GM19238 (cell line): ENCODE measurements around the gene AKT2.

Experiments used
- DNase-seq: peaks from one replicate; pipeline ENCODE4 v3.0.0; 2011; ENCODE audit warnings: low spot score; ENCODE audit not compliant: insufficient read length

The AKT2 gene

DNA sequence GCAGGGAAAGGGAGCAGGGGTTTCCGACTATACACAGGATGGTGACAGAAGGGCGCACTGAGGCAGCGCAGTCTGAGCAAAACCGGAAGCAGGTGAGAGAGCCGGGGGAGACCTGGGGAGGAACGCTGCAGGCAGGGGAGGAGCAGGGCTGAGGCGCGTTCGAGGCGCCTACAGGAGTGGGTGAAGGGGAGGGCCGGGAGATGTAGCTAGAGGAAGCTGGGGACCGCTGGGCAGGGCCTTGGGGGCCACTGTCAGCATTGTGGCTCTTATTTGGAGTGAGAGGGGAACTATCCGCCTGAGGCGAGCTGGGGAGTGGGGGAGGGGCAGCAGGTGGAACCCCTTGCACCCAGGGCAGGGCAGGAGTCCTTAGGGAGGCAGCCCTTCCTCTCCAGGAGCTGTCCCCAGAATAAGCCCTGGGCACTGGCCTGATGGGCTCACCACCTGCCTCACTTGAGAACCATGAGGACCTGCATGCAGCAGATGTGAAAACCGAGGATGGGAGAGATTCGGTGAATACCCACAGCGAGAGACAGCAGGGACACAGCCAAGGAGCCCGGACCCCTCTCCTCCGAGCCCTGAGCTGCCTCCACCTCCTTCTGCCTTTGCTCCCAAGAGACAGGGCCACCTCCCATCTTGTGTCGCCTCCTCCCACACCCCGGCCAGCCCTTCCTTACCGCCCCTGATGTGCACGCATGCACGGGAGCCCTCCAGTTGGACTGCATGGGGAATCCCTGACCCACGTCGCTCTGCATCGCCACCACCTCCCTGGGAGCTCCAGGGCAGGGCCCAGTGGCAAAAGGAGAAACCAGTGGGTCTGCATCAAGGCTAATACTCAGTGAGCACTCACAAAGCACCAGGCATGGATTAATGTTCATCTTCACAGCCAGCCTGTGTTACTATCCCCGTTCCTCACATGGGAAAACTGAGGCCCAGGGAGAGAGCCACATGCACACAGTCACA, 10.3 kb downstream of the AKT2 start:
- peak; percentile 55 for DNase-seq

DNA sequence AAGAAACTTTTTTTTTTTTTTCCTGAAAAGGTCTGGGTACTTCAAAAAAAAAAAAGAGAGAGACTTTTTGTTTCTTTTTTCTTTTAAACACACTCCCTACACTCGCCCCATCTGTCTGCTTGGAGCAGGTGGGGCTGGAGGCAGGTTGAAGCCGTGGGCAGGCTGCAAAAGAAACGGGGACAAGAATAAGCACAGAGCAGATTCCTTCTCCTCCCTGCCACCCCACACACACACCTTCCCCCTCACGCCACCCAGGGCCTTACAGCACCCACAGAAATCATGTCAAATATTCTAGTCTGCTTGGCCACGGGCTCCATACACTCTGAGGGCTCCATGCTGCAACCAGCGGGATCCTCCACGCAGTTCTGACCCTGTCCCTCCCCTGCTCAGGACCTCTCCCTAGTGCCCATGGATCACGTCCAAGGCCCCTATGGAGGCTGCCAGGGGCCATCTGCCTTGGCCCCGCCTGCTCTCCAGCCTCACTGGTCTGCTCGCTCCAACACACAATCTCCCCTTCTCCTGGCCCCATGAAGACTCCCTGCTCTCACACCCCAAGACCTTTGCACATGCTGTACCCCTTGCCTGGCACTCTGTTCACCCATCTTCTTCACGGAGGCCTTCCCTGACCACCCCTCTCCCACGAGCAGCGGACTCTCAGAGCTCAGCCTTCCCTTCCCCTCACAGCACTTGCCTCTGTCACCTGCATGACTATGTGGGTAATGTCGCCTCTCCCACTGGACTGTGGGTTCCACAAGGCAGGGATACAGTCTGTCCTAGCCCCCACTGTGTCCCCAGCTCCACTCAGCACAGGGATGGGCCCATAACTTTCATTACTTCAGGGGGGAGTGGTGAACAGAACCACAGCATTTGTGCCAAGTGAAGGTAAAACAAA, 11.4 kb downstream of the AKT2 start:
- DNase-seq: no peak

DNA sequence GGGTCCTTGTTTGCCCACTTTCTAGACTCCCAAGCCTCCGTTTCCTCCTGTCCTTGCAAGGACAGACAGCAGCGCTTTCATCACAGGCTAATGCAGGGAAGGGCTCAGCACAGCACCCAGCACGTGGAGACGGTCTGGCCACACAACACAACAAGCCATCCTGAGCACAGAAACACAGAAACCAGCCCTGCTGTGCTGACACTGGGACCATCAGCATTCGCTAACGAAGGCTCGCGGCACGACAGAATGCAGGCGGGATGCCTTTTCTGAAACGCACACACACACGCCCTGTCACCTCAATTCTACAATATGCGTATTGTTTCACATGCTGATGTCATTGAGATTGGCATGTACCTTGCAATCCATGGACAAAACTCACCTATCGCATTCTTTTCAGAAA, 12.9 kb downstream of the AKT2 start:
- no peak for DNase-seq

DNA sequence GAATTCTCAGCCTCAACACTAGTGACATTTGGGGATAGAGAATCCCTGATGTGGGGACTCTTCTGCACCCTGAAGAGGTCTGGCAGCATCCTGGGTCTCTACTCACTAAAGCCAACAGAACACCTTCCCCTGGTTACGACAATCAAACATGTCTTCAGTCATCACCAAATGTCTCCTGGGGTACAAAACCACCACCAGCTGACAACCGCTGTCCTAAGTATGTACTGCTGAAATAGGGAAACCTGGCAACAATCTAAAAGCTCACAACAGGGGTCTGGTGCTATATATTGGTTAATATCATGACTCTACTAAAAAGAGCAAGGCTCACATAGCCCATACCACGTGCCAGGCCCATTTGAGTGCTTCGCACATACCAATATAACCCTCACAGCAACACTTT, 13.4 kb downstream of the AKT2 start:
- no peak for DNase-seq

DNA sequence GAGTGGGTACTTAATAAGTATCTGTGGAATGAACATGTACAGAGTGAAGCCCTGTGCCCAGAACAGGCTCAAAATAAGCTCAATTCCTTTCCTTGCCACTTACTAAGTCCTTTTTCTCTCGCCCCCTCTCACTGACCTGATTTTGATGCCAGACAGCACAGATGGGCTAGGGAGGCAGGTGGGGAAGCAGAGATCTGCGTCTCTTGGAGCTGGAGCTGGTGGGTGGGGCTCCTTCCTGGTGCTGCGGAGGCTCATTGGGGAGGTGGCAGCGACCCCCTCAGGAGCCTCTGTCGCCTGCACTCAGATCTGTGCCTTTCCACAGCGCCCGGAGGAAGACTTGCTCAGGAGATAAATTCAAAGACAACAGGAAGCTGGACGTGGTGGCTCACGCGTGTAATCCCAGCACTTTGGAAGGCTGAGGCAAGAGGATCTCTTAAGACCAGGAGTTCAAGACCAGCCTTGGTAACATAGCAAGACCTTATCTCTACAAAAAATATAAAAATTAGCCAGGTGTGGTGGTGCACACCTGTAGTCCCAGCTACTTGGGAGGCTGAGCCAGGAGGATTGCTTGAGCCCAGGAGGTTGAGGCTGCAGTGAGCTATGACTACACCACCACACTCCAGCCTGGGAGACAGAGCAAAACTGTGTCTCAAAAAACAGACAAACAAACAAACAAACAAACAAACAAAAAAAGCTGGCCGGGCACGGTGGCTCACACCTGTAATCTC, 14.6 kb downstream of the AKT2 start:
- DNase-seq: no peak

DNA sequence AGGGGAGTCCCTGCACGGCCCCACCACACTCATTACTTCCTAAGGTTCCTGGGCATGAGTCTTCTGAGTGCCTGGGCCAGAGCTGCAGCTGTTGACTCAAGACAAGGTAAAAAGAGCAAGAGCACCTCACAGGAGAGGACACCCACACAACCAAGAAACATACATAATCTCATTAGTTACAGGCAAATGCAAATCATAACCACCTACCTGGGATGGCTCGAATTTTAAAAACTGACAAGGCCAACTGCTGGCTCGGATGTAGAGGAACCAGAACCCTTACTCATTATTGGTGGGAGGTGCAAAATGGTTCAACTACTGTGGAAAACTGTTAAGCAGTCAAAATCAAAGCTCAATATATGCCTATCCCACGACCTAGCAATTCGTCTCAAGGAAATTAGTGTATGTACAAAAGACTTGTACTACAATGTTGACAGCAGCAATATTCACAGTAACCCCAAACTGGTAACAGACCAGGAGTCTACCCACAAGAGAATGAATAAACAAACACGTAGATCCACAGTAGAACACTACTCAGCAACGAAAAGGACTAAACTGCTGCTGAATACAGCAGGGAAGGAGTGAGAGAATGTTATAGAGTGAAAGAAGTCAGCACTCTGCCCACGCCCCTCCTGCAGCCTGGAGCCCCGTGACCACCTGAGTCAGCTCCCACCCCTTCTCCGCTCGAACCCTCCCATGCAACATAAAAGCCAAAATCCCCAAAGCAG, 15.8 kb downstream of the AKT2 start:
- no peak for DNase-seq

DNA sequence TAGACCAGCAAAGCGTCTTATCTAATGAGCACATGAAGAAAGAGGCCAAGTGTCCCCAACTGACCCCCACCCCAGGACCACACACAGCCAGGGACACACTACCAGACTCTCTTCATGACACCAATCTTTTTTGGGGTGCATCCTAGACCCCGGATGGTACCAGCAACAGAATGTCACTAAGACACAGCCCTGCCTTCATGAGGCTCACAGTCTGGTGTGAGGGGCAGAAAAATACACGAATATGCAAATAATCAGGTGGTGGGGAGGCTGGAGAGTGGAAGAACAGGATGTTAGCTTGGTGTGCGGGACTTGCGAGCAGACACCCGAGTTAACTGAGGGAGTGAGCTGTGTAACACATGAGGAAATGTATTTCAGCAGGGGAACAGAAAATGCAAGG, 17.5 kb downstream of the AKT2 start:
- no peak for DNase-seq

DNA sequence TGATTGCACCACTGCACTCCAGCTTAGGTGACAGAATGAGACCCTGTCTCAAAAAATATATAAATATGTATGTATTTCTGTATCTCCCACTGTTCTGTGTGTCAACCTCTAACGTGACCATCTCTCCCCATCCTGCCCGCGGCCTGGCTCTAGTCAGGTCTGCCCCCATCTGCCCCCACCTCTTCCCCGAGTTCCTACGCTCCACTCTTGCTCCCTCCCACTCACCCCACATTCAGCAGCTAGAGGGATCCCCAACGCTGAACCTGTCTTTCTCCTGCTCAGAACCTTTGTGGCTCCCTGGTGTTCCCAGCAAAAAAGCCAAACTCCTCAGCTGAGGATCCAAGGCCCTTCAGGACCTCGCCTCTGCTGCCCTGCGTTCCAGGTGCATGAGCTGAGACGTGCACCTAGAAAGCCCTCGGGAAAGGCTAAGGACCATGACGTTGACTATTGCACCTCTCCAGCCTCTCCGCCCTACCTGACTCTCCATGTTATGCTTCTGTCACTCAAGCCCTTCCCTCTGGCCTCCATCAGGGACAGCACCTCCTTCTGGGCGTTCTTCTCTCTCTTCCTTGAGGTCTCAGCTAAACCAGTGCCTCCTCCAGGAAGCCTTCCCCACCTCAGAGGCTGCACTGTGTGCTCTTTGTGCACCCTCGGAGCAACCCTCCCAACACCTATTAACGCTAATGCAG, 18.1 kb downstream of the AKT2 start:
- no peak for DNase-seq

DNA sequence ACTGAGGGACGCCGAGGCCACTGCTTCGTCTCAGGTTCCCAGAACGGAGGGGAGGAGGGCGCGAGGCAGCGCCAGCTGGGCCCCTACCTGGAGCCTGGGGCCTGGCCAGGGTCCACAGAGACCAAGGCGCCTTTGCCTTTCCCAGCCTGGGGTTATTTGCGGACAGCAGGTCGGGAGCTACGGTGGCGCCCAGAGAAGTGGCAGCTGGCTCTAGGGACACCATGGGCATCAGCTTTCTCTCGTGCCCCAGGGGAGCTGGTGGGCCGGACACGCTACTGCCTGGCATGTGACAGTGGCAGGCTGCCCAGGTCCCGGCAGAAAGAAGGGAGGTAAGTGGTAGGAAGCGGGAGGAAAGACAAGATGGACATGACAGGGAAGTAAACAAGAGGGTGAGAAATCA, 19.0 kb downstream of the AKT2 start:
- no peak for DNase-seq

DNA sequence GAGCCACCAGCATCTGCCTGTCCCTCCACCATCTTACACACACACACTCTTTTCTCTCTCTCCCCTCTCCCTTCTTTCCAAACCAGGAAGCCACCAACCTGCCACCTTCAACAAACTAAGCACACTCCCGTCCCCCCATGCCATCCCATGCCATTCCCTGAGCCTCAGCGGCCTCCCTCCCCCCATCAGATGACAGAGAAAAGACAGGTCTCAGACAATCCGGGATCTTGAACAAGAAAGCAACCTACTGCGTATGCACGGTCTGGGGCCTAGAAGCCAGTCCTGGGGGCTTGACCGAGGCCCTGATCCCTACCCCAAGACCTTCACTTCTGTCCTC, 19.4 kb downstream of the AKT2 start:
- no peak for DNase-seq

DNA sequence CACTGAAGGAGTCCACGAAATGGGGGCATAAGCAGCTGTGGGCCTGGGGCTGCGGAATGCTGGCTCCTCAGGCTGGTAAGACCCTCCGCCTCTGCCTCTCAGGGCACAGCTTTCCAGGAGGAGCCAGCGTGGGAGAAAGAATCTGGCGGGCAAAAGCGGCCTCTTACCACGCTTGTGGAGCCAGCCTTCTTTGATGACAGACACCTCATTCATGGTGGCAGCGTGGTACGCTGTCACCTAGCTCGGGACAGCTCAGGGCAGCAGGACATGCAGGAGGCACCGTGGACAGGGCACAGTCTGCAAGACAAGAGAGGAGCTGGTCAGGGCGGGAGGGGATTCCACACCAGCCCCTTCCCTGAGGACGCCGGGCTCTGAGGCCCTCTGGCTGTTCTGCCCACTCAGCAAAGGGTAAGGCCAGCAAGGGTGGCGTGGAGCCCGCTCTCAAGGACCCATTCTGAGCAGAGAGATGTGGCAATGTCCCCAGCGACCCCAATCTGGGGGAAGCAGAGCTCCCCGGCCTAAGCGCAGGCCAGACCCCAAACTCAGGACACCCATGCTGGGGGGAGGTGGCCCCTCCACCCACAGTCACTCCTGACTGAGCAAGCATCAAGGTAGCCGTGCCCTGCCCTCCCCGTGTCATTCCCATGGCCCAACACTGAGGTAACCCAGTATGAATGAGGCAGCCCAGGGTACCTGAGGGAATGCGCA, 19.9 kb downstream of the AKT2 start:
- no peak for DNase-seq

DNA sequence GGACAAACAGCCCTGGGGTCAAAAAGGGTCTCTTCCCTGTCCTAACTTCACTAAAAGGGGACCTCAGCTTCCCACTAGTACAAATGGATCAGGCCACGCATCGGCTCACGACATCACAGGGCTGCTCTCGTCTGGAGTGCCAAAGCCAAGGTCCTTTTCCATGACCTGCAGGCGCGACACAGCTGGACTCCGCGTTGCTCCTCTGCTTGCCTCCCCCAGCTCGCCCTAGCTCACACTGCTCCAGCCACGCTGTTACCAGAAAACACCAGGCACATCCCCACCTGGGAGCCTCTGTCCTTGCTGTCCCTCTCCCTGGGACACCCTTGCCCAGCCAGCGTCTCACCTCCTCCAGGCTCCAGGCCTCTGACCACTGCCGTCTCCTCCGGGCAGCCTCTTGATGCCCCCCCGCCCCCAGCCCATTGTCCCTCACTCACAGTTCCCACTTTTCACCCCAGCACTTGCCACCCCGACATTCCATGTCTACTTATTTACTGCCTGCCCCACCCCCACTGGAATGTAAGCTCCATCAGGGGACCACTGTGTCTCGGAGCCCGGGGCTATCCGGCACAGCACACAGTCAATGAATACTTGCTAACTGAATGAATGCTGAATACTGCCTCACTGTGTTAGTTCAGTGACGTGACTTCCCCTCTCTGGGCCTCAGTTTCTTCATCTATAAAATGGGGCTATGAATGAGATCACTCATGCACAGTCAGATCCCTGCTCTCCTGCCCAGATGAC, 20.7 kb downstream of the AKT2 start:
- DNase-seq: no peak

DNA sequence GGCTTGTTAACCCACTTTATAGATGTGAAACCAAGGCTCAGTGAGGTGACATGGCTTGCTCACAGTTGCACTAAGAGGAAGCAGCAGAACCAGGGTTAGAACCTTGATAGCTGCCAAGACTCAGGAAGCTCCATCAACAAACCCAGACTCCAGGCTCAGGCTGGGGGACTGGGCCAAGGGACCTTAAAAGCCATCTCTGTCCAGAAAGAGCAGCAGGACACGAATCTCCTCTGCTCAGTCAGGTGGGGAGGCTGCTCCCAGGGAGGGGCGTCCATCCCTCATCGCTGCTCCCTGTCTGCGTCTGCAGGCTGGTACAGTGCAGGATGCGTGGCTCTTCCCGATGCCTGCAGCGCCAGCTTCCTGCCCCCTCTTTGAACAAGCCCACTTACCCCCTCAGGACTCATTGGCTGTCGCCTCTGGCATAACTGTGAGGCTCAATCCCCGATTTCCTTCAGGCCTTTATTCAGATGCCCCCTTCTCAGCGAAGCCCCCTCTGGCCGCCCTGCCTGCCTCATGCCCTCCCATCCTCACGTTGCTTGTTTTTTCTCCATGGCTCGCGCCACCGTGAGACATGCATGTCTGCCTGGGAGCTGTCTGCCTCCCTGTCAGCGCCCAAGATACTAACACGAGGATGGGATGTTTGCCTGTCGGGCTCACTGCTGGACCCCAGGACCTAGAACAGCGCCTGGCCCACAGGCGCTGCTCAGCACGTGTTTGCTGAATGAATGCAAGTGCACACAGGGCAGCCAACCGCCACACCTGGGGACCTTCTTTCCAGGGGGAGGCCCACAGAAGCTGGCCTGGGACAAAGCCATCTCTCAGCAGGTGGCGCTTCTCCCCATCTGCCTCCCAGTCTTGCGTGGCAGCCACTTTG, 21.5 kb downstream of the AKT2 start:
- no peak for DNase-seq

DNA sequence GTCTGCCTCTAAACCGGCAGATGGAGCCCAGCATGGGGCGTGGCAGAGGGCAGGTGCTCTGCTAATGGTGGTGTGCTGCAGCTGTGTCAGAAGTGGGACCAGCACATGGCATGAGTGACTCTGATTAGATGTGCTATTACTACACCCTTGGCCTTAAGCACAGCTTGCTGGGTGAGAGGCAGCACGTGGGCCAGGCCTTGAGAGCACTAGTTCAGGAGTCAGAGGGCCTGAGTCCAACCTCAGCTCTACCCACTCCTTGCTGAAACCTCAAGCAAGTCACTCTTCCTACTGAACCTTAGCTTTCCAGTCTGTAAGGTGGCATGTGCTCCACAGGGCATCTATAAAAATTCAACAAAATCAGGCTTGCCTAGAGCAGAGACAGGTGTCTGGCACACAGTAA, 22.7 kb downstream of the AKT2 start:
- DNase-seq: no peak

DNA sequence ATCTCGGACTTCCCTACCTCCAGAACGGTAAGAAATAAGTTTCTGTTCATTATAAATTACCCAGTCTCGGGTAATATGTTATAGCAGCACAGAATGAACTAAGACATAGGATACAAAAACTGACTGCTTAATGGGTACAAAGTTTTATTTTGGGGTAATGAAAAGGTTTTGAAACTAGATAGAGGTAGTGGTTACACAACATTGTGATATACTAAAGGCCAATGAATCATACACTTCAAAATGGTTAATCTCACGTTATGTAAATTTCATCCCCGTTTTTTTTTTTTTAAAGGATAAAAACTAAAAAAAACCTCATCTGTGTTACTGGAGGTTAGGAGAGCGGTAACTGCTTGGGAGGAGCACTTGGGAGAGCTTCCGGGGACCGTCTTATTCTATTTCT, 23.5 kb downstream of the AKT2 start:
- DNase-seq: no peak

DNA sequence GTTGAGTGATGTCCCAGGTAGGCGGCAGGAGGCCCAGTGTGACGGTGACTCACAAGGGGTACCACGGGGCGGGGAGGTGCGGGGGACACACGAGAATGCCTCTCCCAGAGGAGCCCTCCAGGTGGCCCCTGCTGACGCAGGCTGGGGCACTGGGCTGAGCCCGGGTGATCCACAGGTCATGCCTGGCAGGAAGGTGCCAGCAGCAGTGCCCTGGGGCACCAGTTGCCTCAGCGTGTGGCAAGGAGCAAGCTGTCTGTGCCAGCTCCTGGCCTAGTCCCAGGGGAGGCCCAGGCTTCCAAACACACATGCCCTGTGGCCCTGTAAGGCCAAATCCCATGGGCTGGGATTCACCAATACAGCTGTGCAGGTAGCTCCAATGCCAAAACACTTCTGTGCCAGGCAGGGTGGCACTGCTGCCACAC, 28.0 kb downstream of the AKT2 start:
- no peak for DNase-seq

DNA sequence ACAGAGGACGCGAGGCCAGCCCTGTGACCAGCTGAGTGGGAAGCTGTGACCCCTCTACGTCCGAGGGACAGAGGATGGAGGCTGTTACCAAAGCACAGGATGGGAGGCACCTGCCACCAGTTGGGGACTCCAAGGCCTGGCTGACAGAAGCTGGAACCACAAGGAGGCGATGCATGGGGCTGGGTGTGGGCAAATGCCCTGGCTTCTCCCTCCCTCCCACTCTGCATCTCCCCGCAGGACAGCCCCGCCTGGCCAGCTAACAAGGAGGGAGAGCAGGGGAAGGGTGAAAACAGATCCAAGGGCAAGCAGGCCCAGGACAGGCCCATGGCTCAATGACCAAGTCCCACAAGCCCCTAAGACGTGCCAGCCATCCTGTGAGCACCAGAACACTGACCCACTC, 28.6 kb downstream of the AKT2 start:
- DNase-seq: no peak

DNA sequence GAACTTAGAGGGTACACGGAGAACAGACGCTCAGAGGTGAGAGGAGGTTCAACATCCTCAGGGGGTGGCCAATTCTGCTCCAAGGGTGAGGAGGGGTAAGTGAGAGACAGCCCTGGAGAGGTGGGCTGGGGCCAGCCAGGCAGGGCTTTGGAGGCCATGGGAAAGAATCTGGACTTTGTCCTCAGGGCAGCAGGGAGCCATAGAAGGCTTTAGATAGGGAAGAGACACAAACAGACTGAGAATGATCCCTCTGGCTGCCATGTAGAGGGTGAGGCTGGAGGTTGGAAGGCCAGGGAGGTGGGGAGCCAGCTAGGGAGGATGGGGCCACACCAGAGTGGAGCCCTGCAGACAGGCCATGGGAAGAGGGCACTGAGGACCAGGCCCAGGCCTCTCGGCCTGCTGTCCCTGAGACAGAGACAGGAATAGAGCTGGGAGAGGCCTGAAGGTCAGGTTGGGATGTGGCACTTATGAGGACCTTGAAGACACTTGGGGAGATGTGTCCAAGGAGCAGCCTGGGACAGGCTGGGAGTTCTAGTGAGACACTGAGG, 29.5 kb downstream of the AKT2 start:
- DNase-seq: no peak
